HG02798 (cell line): ENCODE results near the gene HHATL.

Experiments
- ATAC-seq: cut with Tn5 transposase; IDR thresholded peaks from one replicate; pipeline ENCODE4 v1.9.1; 2021; ENCODE audit warnings: mild to moderate bottlenecking; ENCODE audit not compliant: unreplicated experiment, poor library complexity

HHATL gene, protein sequence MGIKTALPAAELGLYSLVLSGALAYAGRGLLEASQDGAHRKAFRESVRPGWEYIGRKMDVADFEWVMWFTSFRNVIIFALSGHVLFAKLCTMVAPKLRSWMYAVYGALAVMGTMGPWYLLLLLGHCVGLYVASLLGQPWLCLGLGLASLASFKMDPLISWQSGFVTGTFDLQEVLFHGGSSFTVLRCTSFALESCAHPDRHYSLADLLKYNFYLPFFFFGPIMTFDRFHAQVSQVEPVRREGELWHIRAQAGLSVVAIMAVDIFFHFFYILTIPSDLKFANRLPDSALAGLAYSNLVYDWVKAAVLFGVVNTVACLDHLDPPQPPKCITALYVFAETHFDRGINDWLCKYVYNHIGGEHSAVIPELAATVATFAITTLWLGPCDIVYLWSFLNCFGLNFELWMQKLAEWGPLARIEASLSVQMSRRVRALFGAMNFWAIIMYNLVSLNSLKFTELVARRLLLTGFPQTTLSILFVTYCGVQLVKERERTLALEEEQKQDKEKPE

DNA sequence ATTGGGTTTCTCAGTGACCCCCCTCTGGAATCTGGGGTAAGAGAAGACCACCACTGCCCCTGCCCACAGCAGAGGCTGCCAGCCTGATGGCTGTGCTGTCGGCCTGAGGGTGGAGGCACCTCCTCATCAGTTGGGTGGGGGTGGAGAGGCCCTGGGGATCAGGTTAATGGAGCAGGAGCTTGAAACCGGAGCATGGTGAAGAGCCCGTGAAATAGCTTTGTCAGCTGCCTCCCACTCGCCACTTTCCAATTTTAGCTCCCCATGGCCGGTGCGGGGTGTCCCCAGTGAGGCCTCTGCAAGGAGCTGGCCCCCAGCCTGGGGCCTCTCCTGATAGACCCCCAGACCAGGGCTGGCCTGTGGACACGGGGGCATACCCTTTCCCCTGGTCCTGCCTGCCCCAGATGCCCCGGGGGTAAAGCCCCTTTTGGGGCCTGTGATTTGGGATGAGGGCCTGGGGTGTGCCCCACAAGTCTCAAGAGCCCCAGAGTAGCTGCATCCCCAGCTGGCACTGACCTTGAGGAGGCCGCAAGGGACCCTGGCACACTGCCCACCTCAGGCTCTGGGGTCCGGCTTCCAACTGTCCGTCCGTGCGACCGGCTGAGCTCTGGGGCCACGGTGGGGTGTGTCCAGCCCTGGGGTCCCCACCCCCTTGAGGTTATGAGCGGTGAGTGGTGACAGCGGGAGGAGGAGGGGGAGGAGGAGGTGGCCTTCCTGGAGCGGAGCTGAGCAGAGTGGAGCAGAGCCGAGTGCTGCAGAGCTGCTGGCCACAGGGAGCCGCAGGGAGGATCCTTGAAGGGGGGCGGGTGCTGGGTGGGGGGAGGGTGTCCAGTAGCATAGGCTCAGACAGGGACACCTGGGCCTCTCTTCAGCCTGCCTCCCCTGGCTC is at the start of gene HHATL:
HHATL (minus strand) TSS at position 733 of the 886 bp plus-strand sequence. CDS start 1,972 bp downstream, outside the sequence.
- ATAC-seq, result no peak

DNA sequence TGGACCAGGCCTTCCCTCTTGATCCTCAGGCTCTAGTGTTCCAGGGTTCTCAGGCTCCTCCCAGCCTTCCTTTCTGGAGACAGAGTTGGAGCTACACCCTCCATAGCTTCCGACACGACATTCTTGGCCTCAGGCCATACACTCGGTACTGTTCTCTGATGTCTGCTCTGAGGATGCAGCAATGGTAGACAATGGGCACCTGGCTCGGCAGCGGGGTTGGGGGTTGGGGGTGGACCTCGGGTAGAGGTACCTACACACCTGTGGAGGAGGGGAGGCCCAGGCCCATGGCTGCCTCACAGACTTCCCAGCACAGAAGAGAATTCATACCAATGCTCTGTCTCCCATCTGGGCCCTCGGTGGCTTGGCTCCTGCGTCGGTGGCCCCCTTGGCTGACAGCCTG is 49.0 kb upstream of the HHATL start:
- no peak for ATAC-seq

DNA sequence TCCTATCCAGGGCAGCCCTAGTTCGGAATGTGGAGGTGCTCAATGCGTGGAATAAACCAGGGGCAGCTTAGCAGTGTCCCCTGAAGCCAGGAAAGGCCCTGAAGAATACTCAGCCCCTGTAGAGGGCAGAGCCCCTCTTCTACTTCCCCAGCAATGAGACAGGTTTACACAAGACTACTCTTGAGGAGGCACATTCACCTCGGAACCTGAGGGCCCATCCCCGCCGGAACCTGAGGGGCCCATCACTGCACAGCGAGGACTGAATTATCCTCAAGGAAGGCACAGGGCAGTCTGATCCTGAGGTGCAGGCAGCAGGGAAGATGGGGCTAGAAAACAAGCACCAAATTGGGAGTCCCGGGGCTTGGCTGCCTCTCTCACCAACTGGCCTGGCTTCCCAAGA is 48.2 kb upstream of the HHATL start:
- ATAC-seq, result no peak

- no peak for ATAC-seq
Observed at GRCh38 chr3:42749753-42750231, 47.2 kb upstream of the HHATL start.

DNA sequence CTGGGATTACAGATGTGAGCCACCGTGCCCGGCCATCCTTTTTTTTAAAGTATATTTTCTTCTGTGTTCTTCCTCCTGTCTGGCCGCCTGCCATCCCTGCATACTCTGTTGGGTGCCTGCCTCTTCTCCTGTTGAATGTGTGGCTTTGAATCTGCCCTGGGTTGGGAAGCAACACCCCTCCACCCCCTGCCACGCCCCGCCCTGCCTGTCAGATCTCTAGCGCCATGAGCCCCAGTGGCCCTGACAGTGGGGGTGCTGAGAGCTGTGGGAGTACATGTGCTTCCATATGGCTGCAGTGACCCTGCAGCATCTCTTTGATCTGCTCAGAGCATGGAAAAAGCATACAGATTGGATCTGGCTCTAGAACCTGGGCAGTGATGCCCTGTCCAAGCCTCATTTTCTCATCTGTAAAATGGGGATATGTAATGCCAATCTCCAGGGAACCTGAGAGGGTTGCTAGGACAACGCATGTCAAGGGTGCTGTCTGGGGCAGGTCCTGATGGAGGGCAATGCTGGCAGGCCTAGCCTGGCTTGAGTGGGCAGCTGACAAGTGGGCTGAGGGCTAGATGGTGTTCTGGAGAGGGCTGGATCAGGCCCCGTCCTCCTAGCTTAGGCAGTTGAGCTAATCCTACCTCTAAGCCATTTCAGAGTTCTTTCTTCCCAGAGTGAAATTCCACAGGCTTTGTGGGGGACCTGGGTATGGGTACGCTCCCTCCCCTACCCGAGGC is 46.6 kb upstream of the HHATL start:
- ATAC-seq, result no peak

GRCh38 chr3:42747581-42747980 is 45.0 kb upstream of the HHATL start:
- no peak for ATAC-seq

- no peak for ATAC-seq
Observed at GRCh38 chr3:42746455-42747450, 44.2 kb upstream of the HHATL start.

- no peak for ATAC-seq
Observed at GRCh38 chr3:42745776-42746454, 43.3 kb upstream of the HHATL start.

DNA sequence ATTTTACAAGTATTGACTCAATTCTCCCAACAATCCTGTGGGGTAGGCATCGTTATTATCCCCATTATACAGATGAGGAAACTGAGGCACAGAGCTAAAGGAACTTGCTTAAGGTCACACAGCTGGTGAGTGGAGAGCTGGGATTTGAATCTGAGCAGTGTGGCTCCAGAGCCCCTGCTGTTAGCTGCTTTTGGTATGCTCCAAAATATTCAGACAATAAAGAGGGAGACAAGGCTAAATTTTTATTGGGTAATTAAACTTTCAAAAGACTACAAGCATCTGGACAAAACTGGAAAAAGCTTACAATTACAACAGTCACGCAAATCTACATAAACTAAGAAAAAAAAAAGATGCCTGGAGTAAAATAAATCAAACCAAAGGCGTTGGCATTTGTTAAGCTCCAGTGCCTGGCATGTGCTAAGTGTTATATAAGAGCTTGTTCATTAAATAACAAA is 42.7 kb upstream of the HHATL start:
- ATAC-seq, result no peak

- no peak for ATAC-seq
Observed at GRCh38 chr3:42743204-42743995, 40.8 kb upstream of the HHATL start.

GRCh38 chr3:42742688-42743087 is 40.1 kb upstream of the HHATL start:
- ATAC-seq, result no peak

GRCh38 chr3:42742259-42742658 is 39.7 kb upstream of the HHATL start:
- ATAC-seq, result no peak

DNA sequence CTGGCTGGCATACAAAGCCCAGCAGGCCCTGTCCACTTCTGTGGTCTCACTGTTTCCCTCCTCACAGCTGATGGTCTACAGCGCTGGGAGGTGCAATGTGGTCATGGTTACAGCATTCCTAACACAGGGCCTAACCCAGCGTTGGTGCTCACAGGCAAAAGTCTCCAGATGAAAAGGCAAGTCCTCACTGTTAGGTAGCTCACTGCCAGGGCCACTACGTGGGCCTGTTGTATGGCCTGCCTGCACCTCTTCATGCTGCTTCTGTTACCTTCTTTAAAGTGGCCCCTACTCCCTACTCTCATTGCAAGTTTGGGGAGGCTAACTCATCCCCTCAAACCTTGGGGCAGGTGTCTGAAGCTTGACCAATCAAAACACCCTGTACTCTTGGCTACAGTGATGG is 39.2 kb upstream of the HHATL start:
- ATAC-seq, result no peak

DNA sequence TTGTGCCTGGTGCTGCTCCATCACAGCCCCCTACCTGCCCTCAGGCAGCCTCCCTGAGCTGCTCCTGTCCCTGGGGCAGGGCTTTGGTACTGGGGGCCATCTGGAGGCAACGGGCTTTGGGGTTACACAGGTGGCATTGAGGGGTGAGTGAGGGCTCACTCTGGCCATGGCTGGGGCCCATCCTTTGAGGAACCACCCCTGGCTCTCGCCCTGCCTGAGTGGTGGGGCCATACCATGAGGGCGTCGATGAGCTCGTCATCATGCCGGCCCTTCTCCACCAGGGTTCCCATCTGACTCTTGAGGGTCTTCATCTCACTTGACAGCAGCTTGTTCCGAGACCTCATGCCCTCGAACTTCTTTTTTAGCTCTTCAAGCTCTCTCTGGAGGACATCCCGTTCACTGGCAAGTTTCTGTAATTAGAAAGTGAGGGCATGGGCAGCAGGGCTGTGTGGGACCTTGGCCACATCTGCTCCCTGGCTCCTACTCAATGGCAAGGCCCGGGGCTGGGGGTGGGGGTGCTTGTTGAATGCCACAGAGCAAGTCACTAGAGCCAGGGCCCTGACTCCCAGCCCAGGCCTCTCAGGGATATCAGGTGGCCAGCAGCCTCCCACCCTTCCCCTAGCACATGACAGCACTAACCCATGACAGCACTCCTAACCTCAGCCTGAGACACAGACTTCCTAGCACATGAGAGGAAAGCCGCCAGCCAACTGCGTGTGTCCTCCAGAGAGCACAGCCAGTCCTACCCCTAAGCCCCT is 37.0 kb upstream of the HHATL start:
- ATAC-seq, result no peak

DNA sequence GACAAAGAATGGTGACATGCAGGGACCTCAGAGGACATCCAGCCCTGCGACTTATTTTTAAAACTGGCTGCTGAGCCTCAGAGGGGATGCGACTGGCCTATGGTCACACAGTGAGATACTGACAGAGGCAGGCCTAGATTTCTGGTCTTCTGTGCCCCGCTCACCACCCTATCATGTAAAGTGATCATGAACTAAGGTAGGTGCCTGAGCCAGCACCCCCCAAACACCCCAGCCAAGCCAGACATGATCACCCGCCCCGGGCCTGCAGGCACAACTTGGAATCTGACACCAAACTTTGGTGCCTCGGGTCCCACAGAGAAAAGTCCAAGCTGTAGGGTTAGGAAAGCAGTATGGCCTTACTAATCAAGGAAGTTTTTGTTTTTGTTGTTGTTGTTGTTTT is 33.9 kb upstream of the HHATL start:
- ATAC-seq, result no peak

DNA sequence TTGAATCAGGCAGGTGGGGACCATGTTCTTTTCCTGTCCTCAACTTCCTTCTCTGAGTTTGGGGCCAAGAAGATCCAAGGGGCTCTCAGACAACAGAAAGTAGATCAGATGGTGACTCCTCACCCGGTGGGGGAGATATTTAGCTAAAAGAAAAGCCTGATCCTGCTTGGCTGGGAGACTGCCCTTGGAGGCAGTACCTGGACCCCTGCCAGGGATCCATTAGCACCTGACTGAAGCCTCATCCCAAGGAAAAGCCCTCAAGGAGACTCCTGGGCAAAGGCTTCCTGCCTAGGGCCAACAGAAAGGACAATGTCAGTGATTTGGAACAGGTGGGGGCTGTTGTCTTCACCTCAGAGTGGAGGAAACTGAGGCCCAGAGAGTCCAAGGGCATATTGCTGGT is 33.5 kb upstream of the HHATL start:
- ATAC-seq, result no peak

DNA sequence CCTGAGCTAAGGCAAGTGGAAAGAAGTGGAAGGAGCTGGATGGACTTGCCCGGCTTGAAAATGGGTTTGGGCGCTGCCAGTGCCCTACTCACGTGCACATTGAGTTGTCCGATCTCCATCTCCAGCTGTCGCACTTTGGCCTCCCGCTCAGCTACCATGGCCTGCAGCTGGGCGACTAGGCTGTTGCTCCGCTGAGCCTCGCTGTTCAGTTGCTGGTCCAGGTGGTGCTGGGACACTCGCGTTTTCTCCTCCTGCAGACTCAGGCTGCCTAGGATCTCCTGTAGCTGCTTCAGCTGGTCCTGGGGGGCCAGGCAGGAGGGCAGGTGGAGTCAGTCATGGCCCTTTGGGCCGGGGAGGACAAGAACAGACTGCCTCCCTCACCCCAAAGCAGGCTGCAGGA is 33.0 kb upstream of the HHATL start:
- no peak for ATAC-seq
